Urinary bladder (tissue), 4 donors: ENCODE measurements around the gene RBM18. TPM values are rescaled to one million over a fixed set of nuclear protein-coding genes. Genes with fewer than 3 reads are reported as not detected.

Experiments
- DNase-seq: peaks from one replicate; pipeline ENCODE4 v3.0.0-alpha.2; 2015; ENCODE audit errors: extremely low spot score
- H3K27ac ChIP-seq: one replicate; pipeline ENCODE4 v1.5.1; 2013; ENCODE audit warnings: low read depth, mild to moderate bottlenecking, moderate library complexity
- H3K36me3 ChIP-seq: one replicate; pipeline ENCODE4 v1.6.1; 2013; ENCODE audit warnings: mild to moderate bottlenecking, moderate library complexity; ENCODE audit not compliant: insufficient read depth
- H3K4me1 ChIP-seq: one replicate; pipeline ENCODE4 v1.6.1; 2013; ENCODE audit warnings: mild to moderate bottlenecking, moderate library complexity; ENCODE audit not compliant: insufficient read depth
- H3K4me3 ChIP-seq: one replicate; pipeline ENCODE4 v1.5.1; 2013; ENCODE audit warnings: low read depth, low read length
- WGBS: extraction: QIAGEN DNeasy Blood & Tissue Kit; methylation state at CpG from one replicate; pipeline ENCODE4 v1.1.7; 2013; 5-methylcytosine and 5-hydroxymethylcytosine counted together
- polyA plus RNA-seq: library from polyadenylated mRNA; stranded (reverse); fragments of 200-250 nt; gene quantifications from one replicate; pipeline ENCODE4 v1.2.3, GENCODE V29; 2013
- total RNA-seq: library from RNA; depleted of rRNA; stranded (reverse); fragments of >200 nt; gene quantifications from one replicate; pipeline ENCODE4 v1.2.3, GENCODE V29; 2014
- donor health status: healthy with polysubstance abuse.
- donor health status: healthy.

The RBM18 gene
- total and polyA plus RNA-seq, 2 donors, result 14.4 to 19.1 TPM

GRCh38 chr9:122246666-122247065 is 18.0 kb downstream of the RBM18 start:
- no peaks in the 10 kb centered on the region for H3K4me1 ChIP-seq
- no peak for DNase-seq
- WGBS, result 84% methylated on average over 3 of the region's 3 CpGs
- no peak overlapping the region for H3K4me3 ChIP-seq
- no peak overlapping the region for H3K27ac ChIP-seq
- peaks cover 15% of the 10 kb centered on the region for H3K36me3 ChIP-seq

GRCh38 chr9:122244349-122244748 is 20.3 kb downstream of the RBM18 start:
- peaks cover 7% of the 10 kb centered on the region for H3K36me3 ChIP-seq
- H3K4me1 ChIP-seq, result no peaks in the 10 kb centered on the region
- no peak overlapping the region for H3K4me3 ChIP-seq
- H3K27ac ChIP-seq, result no peak overlapping the region
- no peak for DNase-seq
- WGBS, result 68% methylated on average over 3 of the region's 3 CpGs

GRCh38 chr9:122239722-122240121 is 24.9 kb downstream of the RBM18 start:
- DNase-seq, result no peak
- Histone ChIP-seq H3K36me3 (peaks cover 5% of the 10 kb centered on the region), H3K27ac (no peak overlapping the region), H3K4me1 (no peaks in the 10 kb centered on the region), H3K4me3 (no peak overlapping the region)
- 74% methylated on average over 5 of the region's 5 CpGs for WGBS

GRCh38 chr9:122236681-122237080 is 28.0 kb downstream of the RBM18 start:
- H3K36me3 ChIP-seq, result no peaks in the 10 kb centered on the region
- H3K27ac ChIP-seq, result no peak overlapping the region
- 59% methylated on average over 10 of the region's 10 CpGs for WGBS
- no peak for DNase-seq
- no peak overlapping the region for H3K4me3 ChIP-seq
- no peaks in the 10 kb centered on the region for H3K4me1 ChIP-seq

GRCh38 chr9:122234022-122234748 is 30.5 kb downstream of the RBM18 start:
- DNase-seq, result no peak
- 78% methylated on average over 7 of the region's 7 CpGs for WGBS
- Histone ChIP-seq H3K4me3 (no peak overlapping the region), H3K27ac (no peak overlapping the region), H3K4me1 (no peaks in the 10 kb centered on the region), H3K36me3 (no peaks in the 10 kb centered on the region)

- DNase-seq, result no peak
- H3K4me1 ChIP-seq, result no peaks in the 10 kb centered on the region
- H3K4me3 ChIP-seq, result no peak overlapping the region
- H3K27ac ChIP-seq, result no peak overlapping the region
- no peaks in the 10 kb centered on the region for H3K36me3 ChIP-seq
- 64% methylated on average over 6 of the region's 6 CpGs for WGBS
Observed at GRCh38 chr9:122232796-122233306, 31.8 kb downstream of the RBM18 start.

GRCh38 chr9:122229485-122229837 is 35.2 kb downstream of the RBM18 start:
- Histone ChIP-seq H3K4me3 (no peak overlapping the region), H3K36me3 (no peaks in the 10 kb centered on the region), H3K27ac (no peak overlapping the region), H3K4me1 (no peaks in the 10 kb centered on the region)
- 41% methylated on average over 4 of the region's 4 CpGs for WGBS
- DNase-seq, result no peak

- Histone ChIP-seq H3K4me3 (peak within 1 kb of the TSS; percentile 36), H3K36me3 (no peaks in the 10 kb centered on the region), H3K4me1 (no peaks in the 10 kb centered on the region), H3K27ac (no peak within 1 kb of the TSS)
- WGBS, result 4% methylated on average over 70 of the region's 70 CpGs
- DNase-seq, result no peak
Observed at GRCh38 chr9:122228568-122229484, 35.8 kb downstream of the RBM18 start, which contains the start of gene LHX6. LHX6 (minus strand) TSS chr9:122228957; CDS start chr9:122228740, 217 bp downstream.

- Histone ChIP-seq H3K4me1 (no peaks in the 10 kb centered on the region), H3K36me3 (no peaks in the 10 kb centered on the region), H3K27ac (no peak overlapping the region), H3K4me3 (peak overlapping the region; percentile 36)
- no peak for DNase-seq
- WGBS, result under 1% methylated on average over 38 of the region's 38 CpGs
Observed at GRCh38 chr9:122228191-122228567, 36.5 kb downstream of the RBM18 start.

- WGBS, result 9% methylated on average over 10 of the region's 10 CpGs
- Histone ChIP-seq H3K4me3 (peak overlapping the region; percentile 36), H3K4me1 (no peaks in the 10 kb centered on the region), H3K36me3 (no peaks in the 10 kb centered on the region), H3K27ac (no peak overlapping the region)
- no peak for DNase-seq
Observed at GRCh38 chr9:122227575-122227900, 37.1 kb downstream of the RBM18 start.

- no peaks in the 10 kb centered on the region for H3K36me3 ChIP-seq
- WGBS, result 11% methylated on average over 59 of the region's 59 CpGs
- no peaks in the 10 kb centered on the region for H3K4me1 ChIP-seq
- DNase-seq, result no peak
- H3K4me3 ChIP-seq, result peak overlapping the region; percentile 36
- no peak overlapping the region for H3K27ac ChIP-seq
Observed at GRCh38 chr9:122226758-122227574, 37.7 kb downstream of the RBM18 start.

GRCh38 chr9:122226142-122226757 is 38.4 kb downstream of the RBM18 start:
- Histone ChIP-seq H3K27ac (no peak overlapping the region), H3K4me1 (no peaks in the 10 kb centered on the region), H3K4me3 (no peak overlapping the region), H3K36me3 (no peaks in the 10 kb centered on the region)
- DNase-seq, result no peak
- WGBS, result 8% methylated on average over 51 of the region's 51 CpGs
